GM18870 (cell line): ENCODE data around the gene SLC26A5.
"Not testable (repeated sequence)": the region's sequence is repeated elsewhere in the genome, so short reads cannot be mapped to it uniquely, and the experiment has no call there.

Experiments used
- ATAC-seq: cut with Tn5 transposase; IDR thresholded peaks from one replicate; pipeline ENCODE4 v1.9.1; 2021; ENCODE audit warnings: moderate library complexity; ENCODE audit not compliant: unreplicated experiment

The SLC26A5 gene

DNA sequence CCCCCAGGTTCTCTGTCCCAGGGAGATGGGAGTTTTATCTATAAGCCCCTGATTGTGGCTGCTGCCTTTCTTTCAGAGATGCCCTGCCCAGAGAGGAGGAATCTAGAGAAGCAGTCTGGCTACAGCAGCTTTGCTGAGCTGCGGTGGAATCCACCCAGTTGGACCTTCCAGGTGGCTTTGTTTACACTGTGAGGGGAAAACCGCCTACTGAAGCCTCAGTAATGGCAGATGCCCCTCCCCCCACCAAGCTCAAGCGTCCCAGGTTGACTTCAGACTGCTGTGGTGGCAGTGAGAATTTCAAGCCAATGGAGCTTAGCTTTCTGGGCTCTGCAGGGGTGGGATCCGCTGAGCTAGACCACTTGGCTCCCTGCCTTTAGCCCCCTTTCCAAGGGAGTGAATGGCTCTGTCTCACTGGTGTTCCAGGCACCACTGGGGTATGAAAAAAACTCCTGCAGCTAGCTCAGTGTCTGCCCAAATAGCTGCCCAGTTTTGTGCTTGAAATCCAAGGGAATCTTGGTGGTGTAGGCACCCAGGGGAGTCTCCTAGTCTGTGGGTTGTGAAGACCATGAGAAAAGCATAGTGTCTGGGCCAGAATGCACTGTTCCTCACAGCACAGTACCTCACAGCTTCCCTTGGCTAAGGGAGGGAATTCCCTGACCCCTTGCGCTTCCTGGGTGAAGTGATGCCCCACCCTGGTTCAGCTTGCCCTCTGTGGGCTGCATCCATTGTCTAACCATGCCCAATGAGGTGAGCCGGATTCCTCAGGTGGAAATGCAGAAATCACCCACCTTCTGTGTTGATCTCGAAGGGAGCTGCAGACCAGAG is 40.0 kb downstream of the SLC26A5 start:
- not testable (repeated sequence) for ATAC-seq

DNA sequence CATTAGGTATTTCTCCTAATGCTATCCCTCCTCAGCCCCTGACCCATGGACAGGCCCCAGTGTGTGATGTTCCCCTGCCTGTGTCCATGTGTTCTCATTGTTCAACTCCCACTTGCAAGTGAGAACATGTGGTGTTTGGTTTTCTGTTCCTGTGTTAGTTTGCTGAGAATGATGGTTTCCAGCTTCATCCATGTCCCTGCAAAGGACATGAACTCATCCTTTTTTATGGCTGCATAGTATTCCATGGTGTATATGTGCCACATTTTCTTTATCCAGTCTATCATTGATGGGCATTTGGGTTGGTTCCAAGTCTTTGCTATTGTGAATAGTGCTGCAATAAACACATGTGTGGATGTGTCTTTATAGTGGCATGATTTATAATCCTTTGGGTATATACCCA is 46.3 kb downstream of the SLC26A5 start:
- not testable (repeated sequence) for ATAC-seq

DNA sequence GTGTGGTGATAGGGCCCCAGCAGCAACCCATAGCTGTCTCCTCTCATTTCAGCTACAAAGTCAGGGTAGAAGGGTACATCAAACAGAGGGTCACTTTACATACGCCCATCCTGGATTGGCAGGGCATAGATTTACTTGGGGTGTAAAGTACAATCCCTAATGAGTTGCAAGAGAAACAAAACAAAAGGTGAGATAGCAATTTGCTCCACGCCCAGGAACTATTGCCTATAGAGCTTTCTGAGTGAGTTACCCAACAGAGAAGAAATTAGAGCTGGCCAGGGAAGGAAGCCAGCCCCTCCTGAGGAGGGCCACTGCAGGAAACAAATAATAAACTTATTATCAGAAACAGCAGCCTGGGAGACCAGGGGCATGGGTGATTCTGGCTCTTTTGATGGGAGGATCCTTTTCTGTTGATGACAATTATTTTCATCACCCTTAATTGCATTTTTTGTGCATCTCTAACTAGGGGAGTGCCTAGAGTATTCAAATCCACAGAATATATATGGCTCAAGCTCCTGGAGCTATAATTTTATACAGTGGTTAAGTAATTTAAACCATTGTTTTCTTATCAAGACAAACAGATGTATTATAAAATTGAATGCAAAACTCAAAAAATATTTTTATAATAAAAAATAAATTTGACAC is 47.4 kb downstream of the SLC26A5 start:
- ATAC-seq, result no peak

DNA sequence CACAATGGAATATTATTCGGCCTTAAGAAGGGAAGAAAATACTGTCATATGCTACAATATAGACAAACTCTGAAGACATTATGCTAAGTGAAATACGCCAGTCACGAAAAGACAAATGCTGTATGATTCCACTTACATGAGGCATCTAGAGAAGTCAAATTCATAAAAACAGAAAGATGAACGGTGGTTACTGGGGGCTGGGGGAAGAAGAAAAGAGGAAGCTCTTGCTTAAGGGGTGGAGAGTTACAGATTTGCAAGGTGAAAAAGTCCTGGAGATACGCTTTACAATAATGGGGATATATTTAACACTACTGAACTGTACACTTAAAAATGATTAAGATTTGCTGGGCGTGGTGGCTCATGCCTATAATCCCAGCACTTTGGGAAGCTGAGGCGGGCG is 49.5 kb downstream of the SLC26A5 start:
- ATAC-seq, result no peak

DNA sequence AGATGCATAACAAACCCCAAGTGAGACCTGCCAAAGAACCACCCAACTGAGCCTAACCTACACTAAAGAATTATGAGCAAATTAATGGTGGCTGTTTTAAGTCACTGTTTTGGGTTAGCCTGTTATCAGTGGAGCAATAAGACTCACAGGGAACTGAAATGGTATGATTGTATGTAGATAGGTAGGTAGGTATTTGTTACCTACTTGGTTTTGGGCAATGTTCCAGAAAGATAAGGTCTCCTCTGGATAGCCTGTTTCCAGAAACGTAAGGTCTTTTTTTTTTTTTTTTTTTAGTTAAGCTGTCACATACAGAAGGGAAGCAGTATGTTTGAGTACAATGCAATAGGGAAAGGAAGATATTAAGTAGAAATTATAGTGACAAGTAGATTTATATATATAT is 50.9 kb downstream of the SLC26A5 start:
- no peak for ATAC-seq

DNA sequence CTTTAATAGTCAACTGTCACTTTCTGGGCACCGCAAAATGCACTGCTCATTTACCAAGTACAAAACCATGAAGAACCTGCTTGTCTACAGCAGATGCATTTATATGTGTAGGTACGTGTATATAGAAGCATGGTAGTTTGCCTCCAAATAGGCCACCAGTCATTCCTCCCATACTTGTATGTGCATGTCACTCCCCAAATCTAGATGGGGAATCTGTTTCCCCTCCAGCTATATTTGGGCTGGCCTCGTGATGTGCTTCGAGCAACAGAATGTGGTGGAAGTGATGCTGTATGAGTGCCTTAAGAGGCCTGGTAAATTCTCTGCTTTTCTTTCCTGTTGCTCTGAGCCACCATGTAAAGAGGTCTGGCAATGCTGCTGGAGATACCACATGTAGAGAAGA is 51.4 kb downstream of the SLC26A5 start:
- no peak for ATAC-seq

DNA sequence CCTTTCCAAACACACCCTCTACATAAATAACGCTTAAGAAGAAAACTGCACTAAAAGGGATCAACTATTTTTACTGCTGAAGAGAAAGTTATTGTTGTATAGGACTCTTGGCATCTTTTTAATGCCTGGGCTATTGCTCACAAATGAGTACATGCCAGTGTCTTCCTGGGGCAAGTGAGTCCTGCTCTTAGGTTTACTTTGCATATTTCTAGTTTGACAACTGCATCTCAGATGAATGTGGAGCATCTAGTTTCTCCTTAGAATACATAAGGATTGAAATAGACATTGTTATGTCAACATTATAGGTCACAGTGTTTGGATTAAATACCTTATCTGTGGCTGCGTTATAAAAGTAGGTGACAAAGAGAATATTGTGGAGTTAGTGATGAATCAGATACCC is 54.0 kb downstream of the SLC26A5 start:
- no peak for ATAC-seq

DNA sequence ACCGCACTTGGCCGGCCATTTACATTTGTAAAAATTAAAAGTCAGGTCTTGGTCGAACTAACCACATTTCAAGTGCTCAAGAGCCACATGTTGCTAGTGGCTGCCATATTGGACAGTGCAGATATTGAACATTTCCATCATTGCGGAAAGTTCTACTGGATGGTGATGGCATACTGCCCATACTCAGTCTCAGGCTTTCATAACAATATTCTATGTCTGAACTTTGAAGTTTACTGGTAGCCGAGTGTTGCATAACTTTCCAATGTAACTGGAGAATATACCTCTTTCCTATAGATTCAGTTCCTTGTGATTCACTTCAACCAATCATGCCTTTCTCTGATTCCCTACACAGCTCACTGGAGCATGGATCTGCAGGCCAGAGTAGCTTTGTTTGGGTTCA is 54.9 kb downstream of the SLC26A5 start:
- ATAC-seq, result no peak

DNA sequence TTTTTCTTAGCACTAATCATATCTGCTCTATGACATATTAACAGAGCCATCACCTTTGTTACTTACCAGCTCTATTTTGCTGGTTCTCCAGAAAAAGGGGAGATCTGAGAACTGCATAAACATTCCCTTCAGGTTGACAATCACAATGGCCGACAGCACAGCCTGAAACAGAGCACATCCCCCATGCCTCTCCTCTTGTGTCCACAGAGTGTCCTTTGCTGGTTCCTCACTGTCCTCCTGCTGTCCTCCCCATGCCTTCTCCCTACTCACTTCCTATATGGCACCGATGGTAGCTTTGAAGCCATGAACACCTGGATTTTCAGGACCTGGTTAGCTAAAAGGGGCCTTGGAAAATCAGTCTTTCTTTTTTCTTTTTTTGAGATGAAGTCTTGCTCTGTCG is 56.7 kb downstream of the SLC26A5 start:
- no peak for ATAC-seq

DNA sequence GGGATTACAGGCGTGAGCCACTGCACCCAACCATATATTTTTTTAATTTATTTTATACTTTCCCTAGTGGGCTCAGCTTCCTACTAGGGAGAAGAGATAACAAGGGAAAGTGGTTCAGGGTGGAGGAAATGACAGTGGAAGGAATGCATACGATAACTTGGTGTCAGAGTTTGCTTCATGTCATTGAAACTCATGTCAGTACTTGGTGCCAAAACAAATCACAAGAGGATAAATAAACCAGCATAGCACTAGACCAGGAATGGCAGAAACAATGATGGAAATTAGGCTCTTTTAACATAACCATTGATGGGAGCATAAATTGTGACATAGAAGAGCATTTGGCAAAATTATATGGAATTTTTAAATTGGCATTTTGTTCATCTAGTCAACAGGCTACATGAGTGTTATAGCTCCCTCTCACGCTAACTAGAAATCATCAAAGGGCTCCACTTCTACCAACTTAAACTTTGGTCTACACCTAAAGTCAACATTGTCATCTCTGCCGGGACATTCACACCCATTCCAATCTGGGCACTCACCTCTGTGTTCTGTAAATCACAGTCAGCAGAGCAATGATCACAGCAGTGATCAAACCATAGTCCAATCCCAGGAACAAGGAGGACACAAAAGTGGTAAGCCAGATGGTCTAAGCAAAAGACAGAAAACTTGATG is 57.4 kb downstream of the SLC26A5 start:
- no peak for ATAC-seq

DNA sequence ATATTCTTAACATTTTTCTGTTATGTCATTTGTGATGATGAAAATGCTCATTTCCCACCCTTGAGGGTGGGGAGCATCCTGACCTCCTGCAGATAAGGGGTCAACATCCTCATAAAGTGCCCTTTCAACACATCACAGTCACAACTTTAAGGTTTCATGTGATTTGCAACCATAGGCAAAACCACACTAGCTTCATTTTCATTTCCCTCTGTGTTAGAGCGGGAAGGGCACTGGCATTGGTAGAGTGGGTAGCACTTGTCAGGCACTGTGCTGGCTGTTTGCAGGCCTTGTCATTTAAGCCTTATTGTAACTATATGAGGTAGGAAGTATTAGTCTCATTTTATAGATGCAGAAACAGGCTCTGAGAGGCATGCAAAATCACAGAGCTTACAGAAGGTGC is 58.8 kb downstream of the SLC26A5 start:
- ATAC-seq, result no peak

DNA sequence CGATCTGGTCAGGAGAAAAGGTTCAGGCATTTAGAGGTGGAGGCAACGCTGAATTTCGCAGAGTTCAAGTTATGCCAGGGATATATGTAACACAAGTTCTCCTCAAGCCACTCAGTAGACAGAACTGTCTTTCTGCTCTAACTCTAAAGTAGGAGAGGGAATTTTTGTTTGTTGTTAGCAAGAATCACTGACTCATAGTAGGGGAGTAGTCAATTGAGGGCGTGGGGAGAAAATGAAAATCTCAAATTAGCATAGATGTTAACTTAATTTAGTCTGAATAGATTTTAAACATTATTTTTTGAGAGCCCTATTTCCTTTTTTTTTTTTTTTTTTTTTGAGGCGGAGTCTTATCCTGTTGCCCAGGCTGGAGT is 64.0 kb downstream of the SLC26A5 start:
- ATAC-seq, result no peak

DNA sequence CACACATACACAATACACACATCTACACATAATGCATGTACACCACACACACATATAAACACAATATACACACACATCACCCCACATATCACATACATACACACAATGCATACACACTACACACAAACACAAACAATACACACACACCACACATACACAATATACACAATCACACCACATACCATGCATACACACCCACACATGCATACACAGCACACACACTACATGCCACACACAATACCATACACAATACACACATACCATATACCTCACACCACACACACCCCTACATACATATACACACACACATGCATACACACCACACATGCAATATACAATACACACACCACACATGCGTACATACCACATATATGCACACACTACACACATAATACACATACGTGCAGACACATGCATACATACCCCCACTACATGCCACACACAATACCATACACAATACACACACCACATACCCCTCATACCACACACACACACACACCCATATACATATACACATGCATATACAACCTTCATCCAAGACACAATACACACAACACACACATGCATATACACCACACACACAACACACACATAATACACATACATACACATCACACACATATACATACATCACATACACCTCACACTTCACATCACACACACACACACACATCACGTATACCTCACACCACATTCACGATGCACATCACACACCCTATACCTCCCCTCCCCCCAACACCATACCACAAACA is 64.6 kb downstream of the SLC26A5 start:
- no peak for ATAC-seq

DNA sequence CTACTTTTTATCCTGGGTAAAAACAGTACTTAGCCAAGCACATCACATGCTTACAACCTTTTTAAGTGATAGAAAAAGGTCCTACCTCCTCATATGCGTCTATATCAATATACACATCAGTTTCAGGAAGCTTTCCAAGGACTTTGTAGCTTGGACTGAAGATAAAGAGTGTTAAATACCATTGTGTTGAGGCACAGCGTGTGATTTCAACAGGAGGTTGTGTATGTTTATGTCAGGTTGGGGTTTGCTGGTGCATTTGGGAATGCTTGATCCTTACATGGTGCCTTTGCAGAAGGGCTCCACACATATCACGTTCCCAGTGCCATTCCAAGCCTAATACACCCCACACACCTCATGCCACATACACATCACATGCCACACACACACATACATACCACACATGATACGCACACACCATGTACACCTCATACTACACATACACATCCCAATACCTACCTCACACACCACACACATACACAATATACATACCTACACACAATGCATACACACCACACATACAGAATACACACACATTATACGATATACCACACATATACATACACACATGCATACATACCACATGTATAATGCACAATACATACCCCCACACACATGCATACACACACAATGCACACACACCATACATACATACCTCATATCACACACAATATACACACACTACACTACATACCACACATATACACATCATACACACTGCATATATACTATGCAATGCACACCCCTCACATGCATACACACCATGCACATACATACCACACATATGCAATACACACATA is 65.4 kb downstream of the SLC26A5 start:
- ATAC-seq, result no peak

DNA sequence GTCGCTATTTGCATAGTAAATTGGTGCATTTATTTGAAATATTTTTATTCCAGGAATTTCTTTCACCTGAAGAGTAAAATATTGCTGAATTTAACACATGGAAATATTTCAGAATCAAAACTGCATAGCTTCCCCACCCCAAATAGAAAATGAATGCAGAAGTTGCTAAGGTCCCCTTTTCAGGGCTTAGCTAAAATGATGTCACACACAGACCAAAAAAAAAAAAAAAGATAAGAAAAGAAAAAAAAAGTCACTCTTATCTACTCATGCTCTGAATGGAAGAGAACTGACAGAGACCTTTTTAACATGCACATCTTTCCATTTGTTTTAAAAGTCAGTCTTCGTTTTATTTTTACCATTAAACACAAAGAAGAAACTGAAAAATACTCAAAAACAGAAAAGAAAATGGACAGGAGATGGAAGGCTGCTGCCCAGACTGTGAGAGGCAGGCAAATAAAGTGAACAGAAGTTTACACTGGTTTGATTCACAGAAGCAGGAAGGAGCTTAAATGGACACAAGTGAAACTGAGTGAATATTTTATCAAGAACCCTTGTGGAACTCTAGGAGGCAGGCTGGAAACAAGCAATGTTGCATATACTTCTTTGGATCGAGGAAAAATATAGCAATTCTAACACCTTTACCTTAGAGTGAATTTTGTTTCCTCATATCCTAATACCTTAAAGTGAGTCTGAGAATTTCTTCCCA is 66.6 kb downstream of the SLC26A5 start:
- ATAC-seq, result no peak

DNA sequence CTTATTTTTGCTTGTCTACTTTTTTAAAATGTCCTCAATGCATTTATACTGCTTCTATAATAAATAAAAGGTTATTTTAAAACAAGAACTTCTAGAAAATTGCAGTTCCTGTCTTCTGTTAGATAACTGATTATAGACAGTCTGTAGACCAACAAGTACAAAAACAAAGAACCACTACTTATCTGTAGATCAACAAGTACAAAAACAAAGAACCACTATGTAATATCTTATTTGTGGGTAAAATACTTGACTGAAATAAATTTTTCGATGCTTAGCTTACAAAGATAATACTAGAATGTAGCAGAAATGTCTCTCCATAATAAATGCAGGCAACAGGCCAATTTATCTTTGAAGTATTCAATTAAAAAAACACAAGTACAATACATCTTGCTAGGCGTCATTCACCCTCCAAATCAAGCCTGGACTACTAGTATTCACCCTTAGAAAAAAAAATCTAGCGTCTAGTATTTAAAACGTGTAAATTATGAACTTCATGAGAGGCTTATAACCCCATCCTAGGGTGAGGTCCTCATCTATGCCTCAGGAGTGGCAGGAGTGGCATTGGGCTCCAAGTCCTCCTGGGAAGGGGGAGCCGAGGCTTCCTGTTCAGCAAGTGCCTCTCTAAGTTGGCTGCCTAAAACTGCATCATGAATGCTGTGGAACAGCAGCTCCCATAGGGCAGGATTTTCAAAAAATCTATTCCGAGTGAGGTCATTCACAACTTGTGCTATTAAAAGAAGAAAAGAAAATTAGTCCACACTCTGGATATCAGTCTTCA is 72.0 kb downstream of the SLC26A5 start:
- ATAC-seq, result no peak

DNA sequence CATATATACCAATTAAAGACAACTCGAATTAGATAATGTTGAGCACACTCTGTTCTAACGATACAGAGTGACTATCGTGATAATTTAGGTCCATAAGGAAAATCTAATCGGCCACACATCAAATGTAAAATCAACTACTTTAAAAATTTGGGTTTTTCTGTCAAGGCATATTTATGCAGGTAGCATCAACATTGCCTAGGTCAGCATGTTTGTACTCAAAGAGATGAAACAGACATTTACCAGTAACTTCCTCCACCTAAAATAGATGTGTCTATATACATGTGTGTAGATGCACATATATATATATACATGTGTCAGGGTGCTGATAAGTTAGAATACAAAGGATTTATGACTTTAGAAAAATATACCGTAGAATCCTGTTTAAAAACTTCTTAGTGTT is 76.6 kb downstream of the SLC26A5 start:
- no peak for ATAC-seq

DNA sequence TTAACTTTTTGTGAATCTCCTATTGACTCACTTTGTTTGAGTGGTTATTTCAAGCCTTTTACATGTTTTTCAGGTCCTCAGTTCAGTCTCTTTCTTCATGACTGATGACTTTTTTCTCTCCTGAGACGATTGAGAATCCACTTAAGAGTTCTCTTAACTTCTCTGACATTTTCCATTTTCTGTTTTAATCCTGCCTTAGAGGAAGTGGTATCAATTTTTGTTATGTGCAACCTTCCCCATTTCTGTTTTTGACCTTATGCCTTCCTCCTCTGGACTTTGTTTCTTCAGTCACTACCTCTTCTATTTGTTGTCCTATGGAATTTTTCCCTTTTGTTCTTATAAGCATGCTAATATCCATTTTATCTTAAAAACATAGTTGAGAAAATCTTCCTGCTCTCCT is 96.2 kb downstream of the SLC26A5 start:
- no peak for ATAC-seq

DNA sequence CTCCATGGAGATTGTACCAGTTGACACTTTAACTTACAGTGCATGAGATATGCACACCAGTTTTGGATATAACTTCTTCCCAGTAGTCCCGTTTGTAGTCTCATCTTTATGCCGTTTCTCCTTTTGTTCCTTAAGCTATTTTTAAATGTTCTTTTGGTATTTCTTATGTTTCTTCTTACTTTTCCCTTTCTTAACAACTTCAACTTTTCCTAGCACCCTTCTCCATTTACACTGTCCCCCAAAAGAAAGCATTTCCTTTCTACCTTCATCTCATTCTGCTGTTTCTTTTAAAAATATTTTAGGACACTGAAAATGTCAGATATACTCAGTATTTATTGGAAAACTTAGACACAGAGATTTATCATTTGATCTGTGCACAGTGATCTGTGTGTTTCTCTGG is 97.0 kb downstream of the SLC26A5 start:
- no peak for ATAC-seq
